GM19238 (cell line): ENCODE measurements around the gene SFTPB.

Experiments used
- DNase-seq: peaks from one replicate; pipeline ENCODE4 v3.0.0; 2011; ENCODE audit warnings: low spot score; ENCODE audit not compliant: insufficient read length

The SFTPB gene

GRCh38 chr2:85702800-85703199 is 34.8 kb upstream of the SFTPB start:
- DNase-seq: no peak

GRCh38 chr2:85702172-85702571 is 34.2 kb upstream of the SFTPB start:
- no peak for DNase-seq

GRCh38 chr2:85699325-85699724 is 31.3 kb upstream of the SFTPB start:
- DNase-seq: no peak

GRCh38 chr2:85698880-85699254 is 30.9 kb upstream of the SFTPB start:
- no peak for DNase-seq

- no peak for DNase-seq
Measured at GRCh38 chr2:85698184-85698879, 30.3 kb upstream of the SFTPB start.

- DNase-seq: no peak
Measured at GRCh38 chr2:85697716-85698115, 29.7 kb upstream of the SFTPB start.

- no peak for DNase-seq
Measured at GRCh38 chr2:85697096-85697495, 29.1 kb upstream of the SFTPB start.

GRCh38 chr2:85695691-85696668 is 28.0 kb upstream of the SFTPB start:
- no peak for DNase-seq

GRCh38 chr2:85695121-85695520 is 27.1 kb upstream of the SFTPB start:
- DNase-seq: no peak

GRCh38 chr2:85694052-85695025 is 26.3 kb upstream of the SFTPB start, which contains the start of gene GNLY:
Gene GNLY, plus strand, starts transcription at chr2:85694358. Its CDS starts 61 bp downstream, at chr2:85694419.
- DNase-seq: no peak

GRCh38 chr2:85692039-85692645 is 24.1 kb upstream of the SFTPB start:
- DNase-seq: no peak

- no peak for DNase-seq
Measured at GRCh38 chr2:85690932-85691331, 22.9 kb upstream of the SFTPB start.

GRCh38 chr2:85684806-85685205 is 16.8 kb upstream of the SFTPB start:
- DNase-seq: no peak

- DNase-seq: no peak
Measured at GRCh38 chr2:85684380-85684779, 16.4 kb upstream of the SFTPB start.

- no peak for DNase-seq
Measured at GRCh38 chr2:85682378-85682777, 14.4 kb upstream of the SFTPB start.

GRCh38 chr2:85681776-85682175 is 13.8 kb upstream of the SFTPB start:
- no peak for DNase-seq

- no peak for DNase-seq
Measured at GRCh38 chr2:85681372-85681763, 13.4 kb upstream of the SFTPB start.

GRCh38 chr2:85680707-85681371 is 12.8 kb upstream of the SFTPB start:
- no peak for DNase-seq

- peak; percentile 79 for DNase-seq
Measured at GRCh38 chr2:85678794-85679672, 11.0 kb upstream of the SFTPB start.
